GM23338 (cell line): Measurements from ENCODE around the gene MSH3. TPM values are rescaled to one million over a fixed set of nuclear protein-coding genes. Genes with fewer than 3 reads are reported as not detected.

Experiments
- ATAC-seq: fragments of 200-7000 bp; cut with Tn5 transposase; 3 replicates; pipeline ENCODE4 v1.9.1; 2020
- DNase-seq: peaks from one replicate; pipeline ENCODE4 v3.0.0-alpha.2; 2015; ENCODE audit warnings: low spot score
- H2AFZ ChIP-seq: fragments of 200-600 bp; sonication (generic); 2 replicates; pipeline ENCODE4 v1.8.0; 2016; ENCODE audit warnings: antibody characterized with exemption, mild to moderate bottlenecking, moderate library complexity
- H3F3A ChIP-seq: fragments of 200-600 bp; sonication (generic); replicated peaks from 2 replicates; pipeline ENCODE4 v1.8.0; 2017; ENCODE audit warnings: antibody characterized with exemption, mixed run types, low read depth
- H3K27ac ChIP-seq: fragments of 200-600 bp; sonication (generic); 2 replicates; pipeline ENCODE4 v1.6.1; 2016; ENCODE audit warnings: low read depth
- H3K27me3 ChIP-seq: fragments of 200-600 bp; sonication (generic); 2 replicates; pipeline ENCODE4 v1.8.0; 2016; ENCODE audit warnings: mild to moderate bottlenecking, mixed run types, moderate library complexity; ENCODE audit not compliant: insufficient read depth
- H3K36me3 ChIP-seq: fragments of 200-600 bp; sonication (generic); 2 replicates; pipeline ENCODE4 v1.8.0; 2016; ENCODE audit warnings: mild to moderate bottlenecking; ENCODE audit not compliant: insufficient read depth
- H3K4me1 ChIP-seq: fragments of 200-600 bp; sonication (generic); 2 replicates; pipeline ENCODE4 v1.8.0; 2016; ENCODE audit warnings: mild to moderate bottlenecking, moderate library complexity; ENCODE audit not compliant: insufficient read depth
- H3K4me2 ChIP-seq: fragments of 200-600 bp; sonication (generic); 2 replicates; pipeline ENCODE4 v1.7.1; 2017; ENCODE audit warnings: mixed run types
- H3K4me3 ChIP-seq: fragments of 200-600 bp; sonication (generic); 2 replicates; pipeline ENCODE4 v1.6.1; 2016; ENCODE audit warnings: mixed run types
- H3K79me2 ChIP-seq: fragments of 200-600 bp; sonication (generic); replicated peaks from 2 replicates; pipeline ENCODE4 v1.8.0; 2017; ENCODE audit warnings: mild to moderate bottlenecking; ENCODE audit not compliant: insufficient read depth
- H3K9me2 ChIP-seq: fragments of 200-600 bp; sonication (generic); 2 replicates; pipeline ENCODE4 v1.8.0; 2017; ENCODE audit not compliant: insufficient read depth
- H4K20me1 ChIP-seq: fragments of 200-600 bp; sonication (generic); replicated peaks from 2 replicates; pipeline ENCODE4 v1.8.0; 2017; ENCODE audit warnings: mild to moderate bottlenecking; ENCODE audit not compliant: insufficient read depth
- H3K27ac Mint-ChIP-seq: 2 replicates; pipeline ENCODE4 v1.8.0; 2020; ENCODE audit warnings: inconsistent platforms, mild to moderate bottlenecking, moderate library complexity, mixed read lengths
- H3K27me3 Mint-ChIP-seq: 3 replicates; pipeline ENCODE4 v1.8.0; 2022; ENCODE audit warnings: low read depth, mild to moderate bottlenecking, moderate library complexity, mixed read lengths, inconsistent platforms; ENCODE audit not compliant: insufficient read depth, poor library complexity
- H3K36me3 Mint-ChIP-seq: 3 replicates; pipeline ENCODE4 v1.8.0; 2021; ENCODE audit warnings: low read depth, mild to moderate bottlenecking, inconsistent platforms, moderate library complexity, mixed read lengths
- H3K4me1 Mint-ChIP-seq: 3 replicates; pipeline ENCODE4 v1.8.0; 2020; ENCODE audit warnings: mild to moderate bottlenecking, inconsistent platforms, mixed read lengths
- H3K4me3 Mint-ChIP-seq: 3 replicates; pipeline ENCODE4 v1.8.0; 2021; ENCODE audit warnings: moderate library complexity, mild to moderate bottlenecking, inconsistent platforms, mixed read lengths
- H3K9me3 Mint-ChIP-seq: 3 replicates; pipeline ENCODE4 v1.8.0; 2020; ENCODE audit warnings: moderate library complexity, mild to moderate bottlenecking, inconsistent platforms, mixed read lengths
- CREB1 ChIP-seq: fragments of 250-450 bp; sonication (Bioruptor Pico); IDR thresholded peaks from 2 replicates; pipeline ENCODE4 v1.5.0; 2020; ENCODE audit warnings: low read depth, mild to moderate bottlenecking, moderate library complexity
- EZH2 ChIP-seq: fragments of 200-600 bp; sonication (generic); IDR thresholded peaks from one replicate; pipeline ENCODE4 v1.8.0; 2017; ENCODE audit warnings: antibody characterized with exemption, mild to moderate bottlenecking, low read depth; ENCODE audit not compliant: unreplicated experiment
- EZH2phosphoT487 ChIP-seq: fragments of 200-600 bp; sonication (generic); IDR thresholded peaks from one replicate; pipeline ENCODE4 v1.8.1; 2018; ENCODE audit warnings: antibody characterized with exemption; ENCODE audit not compliant: unreplicated experiment
- JUNB ChIP-seq: IDR thresholded peaks from one replicate; pipeline ENCODE4 v1.6.1; 2016; ENCODE audit warnings: antibody characterized with exemption; ENCODE audit not compliant: unreplicated experiment
- NANOG ChIP-seq: IDR thresholded peaks from 2 replicates; pipeline ENCODE4 v1.6.1; 2016; ENCODE audit warnings: antibody characterized with exemption, borderline replicate concordance
- POLR2AphosphoS5 ChIP-seq: IDR thresholded peaks from 2 replicates; pipeline ENCODE4 v1.6.1; 2016; ENCODE audit warnings: antibody characterized with exemption, low read depth
- ZNF114 ChIP-seq: fragments of 250-450 bp; sonication (Bioruptor Pico); IDR thresholded peaks from 2 replicates; pipeline ENCODE4 v1.5.0; 2020; ENCODE audit warnings: mild to moderate bottlenecking, moderate library complexity
- ZNF331 ChIP-seq: fragments of 250-450 bp; sonication (Bioruptor Pico); IDR thresholded peaks from 2 replicates; pipeline ENCODE4 v1.5.0; 2020; ENCODE audit warnings: low read depth, mild to moderate bottlenecking, moderate library complexity
- polyA plus RNA-seq: library from polyadenylated mRNA; unstranded; fragments of >200 nt; fragmentation: Nextera tagmentation; extraction: Ambion mirVana; gene quantifications from 2 replicates; pipeline ENCODE4 v1.2.1, GENCODE V29; 2016
- total RNA-seq: library from RNA; depleted of rRNA; stranded (reverse); fragments of >200 nt; shearing (Covaris generic); gene quantifications from 2 replicates; pipeline ENCODE4 v1.2.3, GENCODE V29; 2014
- TF ChIP-seq, protein P1 (sequence below), 2 experiments: fragments of 200-600 bp in 1 of 2; sonication (generic) in 1 of 2; conservative IDR thresholded peaks; 2 replicates each; pipeline versions ENCODE4 v1.5.1 to v1.6.1; 2016 to 2017; ENCODE audit warnings: antibody characterized with exemption in 2 of 2, low read depth in 2 of 2, mild to moderate bottlenecking in 2 of 2, moderate library complexity in 1 of 2
- TF ChIP-seq, protein P2 (sequence below): fragments of 250-450 bp; sonication (Bioruptor Pico); IDR thresholded peaks from 2 replicates; pipeline ENCODE4 v1.5.0; 2020; ENCODE audit warnings: mild to moderate bottlenecking, moderate library complexity
- TF ChIP-seq, protein P3 (sequence below): IDR thresholded peaks from 2 replicates; pipeline ENCODE4 v1.6.1; 2016; ENCODE audit warnings: antibody characterized with exemption

MSH3 gene
- total and polyA plus RNA-seq, 2 experiments from 2014 or later = 13.3 to 16.6 TPM

DNA sequence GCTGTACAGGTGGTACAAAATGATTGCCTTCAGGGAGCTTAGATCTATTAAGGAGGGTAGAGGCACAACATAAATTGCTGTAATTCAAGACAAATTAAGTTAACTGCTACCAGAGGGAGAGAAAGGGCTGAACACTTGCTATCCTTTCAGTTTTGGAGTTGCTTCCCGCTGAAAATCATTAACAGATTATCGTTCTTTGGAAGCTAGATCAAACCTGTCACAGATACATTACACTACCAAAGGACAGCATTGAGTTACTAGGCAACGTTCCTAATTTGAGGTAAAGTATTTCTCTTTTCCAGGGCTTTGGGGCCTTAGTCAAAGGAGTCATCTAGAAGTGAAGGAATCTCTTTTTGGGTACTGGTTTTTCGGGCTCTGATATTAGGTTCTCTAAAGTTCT, 85.0 kb downstream of the MSH3 start (continued):
- TF ChIP-seq, protein P1, sequence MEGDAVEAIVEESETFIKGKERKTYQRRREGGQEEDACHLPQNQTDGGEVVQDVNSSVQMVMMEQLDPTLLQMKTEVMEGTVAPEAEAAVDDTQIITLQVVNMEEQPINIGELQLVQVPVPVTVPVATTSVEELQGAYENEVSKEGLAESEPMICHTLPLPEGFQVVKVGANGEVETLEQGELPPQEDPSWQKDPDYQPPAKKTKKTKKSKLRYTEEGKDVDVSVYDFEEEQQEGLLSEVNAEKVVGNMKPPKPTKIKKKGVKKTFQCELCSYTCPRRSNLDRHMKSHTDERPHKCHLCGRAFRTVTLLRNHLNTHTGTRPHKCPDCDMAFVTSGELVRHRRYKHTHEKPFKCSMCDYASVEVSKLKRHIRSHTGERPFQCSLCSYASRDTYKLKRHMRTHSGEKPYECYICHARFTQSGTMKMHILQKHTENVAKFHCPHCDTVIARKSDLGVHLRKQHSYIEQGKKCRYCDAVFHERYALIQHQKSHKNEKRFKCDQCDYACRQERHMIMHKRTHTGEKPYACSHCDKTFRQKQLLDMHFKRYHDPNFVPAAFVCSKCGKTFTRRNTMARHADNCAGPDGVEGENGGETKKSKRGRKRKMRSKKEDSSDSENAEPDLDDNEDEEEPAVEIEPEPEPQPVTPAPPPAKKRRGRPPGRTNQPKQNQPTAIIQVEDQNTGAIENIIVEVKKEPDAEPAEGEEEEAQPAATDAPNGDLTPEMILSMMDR (conservative IDR thresholded peaks at IDR 0.05; ENCODE audit: low read depth in 2 of 2) = no peak
- TF ChIP-seq NANOG (no peak), EZH2 (no peak), ZNF114 (CRISPR knock-in tag) (no peak), EZH2phosphoT487 (no peak)
- TF ChIP-seq, protein P2, sequence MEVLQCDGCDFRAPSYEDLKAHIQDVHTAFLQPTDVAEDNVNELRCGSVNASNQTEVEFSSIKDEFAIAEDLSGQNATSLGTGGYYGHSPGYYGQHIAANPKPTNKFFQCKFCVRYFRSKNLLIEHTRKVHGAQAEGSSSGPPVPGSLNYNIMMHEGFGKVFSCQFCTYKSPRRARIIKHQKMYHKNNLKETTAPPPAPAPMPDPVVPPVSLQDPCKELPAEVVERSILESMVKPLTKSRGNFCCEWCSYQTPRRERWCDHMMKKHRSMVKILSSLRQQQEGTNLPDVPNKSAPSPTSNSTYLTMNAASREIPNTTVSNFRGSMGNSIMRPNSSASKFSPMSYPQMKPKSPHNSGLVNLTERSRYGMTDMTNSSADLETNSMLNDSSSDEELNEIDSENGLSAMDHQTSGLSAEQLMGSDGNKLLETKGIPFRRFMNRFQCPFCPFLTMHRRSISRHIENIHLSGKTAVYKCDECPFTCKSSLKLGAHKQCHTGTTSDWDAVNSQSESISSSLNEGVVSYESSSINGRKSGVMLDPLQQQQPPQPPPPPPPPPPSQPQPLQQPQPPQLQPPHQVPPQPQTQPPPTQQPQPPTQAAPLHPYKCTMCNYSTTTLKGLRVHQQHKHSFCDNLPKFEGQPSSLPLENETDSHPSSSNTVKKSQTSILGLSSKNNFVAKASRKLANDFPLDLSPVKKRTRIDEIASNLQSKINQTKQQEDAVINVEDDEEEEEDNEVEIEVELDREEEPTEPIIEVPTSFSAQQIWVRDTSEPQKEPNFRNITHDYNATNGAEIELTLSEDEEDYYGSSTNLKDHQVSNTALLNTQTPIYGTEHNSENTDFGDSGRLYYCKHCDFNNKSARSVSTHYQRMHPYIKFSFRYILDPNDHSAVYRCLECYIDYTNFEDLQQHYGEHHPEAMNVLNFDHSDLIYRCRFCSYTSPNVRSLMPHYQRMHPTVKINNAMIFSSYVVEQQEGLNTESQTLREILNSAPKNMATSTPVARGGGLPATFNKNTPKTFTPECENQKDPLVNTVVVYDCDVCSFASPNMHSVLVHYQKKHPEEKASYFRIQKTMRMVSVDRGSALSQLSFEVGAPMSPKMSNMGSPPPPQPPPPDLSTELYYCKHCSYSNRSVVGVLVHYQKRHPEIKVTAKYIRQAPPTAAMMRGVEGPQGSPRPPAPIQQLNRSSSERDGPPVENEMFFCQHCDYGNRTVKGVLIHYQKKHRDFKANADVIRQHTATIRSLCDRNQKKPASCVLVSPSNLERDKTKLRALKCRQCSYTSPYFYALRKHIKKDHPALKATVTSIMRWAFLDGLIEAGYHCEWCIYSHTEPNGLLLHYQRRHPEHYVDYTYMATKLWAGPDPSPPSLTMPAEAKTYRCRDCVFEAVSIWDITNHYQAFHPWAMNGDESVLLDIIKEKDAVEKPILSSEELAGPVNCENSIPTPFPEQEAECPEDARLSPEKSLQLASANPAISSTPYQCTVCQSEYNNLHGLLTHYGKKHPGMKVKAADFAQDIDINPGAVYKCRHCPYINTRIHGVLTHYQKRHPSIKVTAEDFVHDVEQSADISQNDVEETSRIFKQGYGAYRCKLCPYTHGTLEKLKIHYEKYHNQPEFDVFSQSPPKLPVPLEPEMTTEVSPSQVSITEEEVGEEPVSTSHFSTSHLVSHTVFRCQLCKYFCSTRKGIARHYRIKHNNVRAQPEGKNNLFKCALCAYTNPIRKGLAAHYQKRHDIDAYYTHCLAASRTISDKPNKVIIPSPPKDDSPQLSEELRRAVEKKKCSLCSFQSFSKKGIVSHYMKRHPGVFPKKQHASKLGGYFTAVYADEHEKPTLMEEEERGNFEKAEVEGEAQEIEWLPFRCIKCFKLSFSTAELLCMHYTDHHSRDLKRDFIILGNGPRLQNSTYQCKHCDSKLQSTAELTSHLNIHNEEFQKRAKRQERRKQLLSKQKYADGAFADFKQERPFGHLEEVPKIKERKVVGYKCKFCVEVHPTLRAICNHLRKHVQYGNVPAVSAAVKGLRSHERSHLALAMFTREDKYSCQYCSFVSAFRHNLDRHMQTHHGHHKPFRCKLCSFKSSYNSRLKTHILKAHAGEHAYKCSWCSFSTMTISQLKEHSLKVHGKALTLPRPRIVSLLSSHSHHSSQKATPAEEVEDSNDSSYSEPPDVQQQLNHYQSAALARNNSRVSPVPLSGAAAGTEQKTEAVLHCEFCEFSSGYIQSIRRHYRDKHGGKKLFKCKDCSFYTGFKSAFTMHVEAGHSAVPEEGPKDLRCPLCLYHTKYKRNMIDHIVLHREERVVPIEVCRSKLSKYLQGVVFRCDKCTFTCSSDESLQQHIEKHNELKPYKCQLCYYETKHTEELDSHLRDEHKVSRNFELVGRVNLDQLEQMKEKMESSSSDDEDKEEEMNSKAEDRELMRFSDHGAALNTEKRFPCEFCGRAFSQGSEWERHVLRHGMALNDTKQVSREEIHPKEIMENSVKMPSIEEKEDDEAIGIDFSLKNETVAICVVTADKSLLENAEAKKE = no peak

DNA sequence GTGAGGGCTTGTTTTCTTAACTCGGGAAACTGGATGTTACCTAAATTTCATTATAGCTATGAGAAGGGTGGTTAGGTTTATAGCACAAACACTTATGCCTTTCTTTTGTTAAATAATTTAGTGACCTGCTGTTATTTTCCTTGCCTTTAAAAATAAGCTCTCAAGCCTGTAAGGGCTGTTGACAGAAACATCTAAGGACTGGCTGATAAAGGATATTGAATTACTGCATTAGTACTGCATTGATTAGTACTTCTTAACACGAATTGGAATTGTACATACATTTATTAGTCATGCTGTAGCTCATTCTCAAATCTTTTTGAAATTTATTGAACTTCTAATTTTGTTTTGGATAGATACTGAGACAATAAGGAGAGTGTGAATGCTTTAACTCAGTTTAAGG, 85.4 kb downstream of the MSH3 start:
- Histone ChIP-seq H2AFZ (no peak overlapping the region), H3K27me3 (no peaks in the 10 kb centered on the region), H3K27ac (no peak overlapping the region), H3K36me3 (peaks cover 5% of the 10 kb centered on the region; the same call in 1 of the 2 replicates), H3K9me2 (no peaks in the 10 kb centered on the region), H3K4me1 (peaks cover 5% of the 10 kb centered on the region; the same call in 1 of the 2 replicates), H3K4me3 (no peak overlapping the region), H3K79me2 (no peaks in the 10 kb centered on the region), H3K4me2 (no peak overlapping the region), H4K20me1 (no peaks in the 10 kb centered on the region), H3F3A (no peaks in the 10 kb centered on the region)
- H3K4me3 Mint-ChIP-seq = no peak overlapping the region
- H3K27ac Mint-ChIP-seq = no peak overlapping the region
- H3K9me3 Mint-ChIP-seq = no peaks in the 10 kb centered on the region; the same call in 2 of the 3 replicates
- H3K27me3 Mint-ChIP-seq = no peaks in the 10 kb centered on the region
- DNase-seq (no peak), ATAC-seq (no peak)
- peaks cover 6% of the 10 kb centered on the region for H3K4me1 Mint-ChIP-seq
- H3K36me3 Mint-ChIP-seq = peaks cover 26% of the 10 kb centered on the region; the same call in 2 of the 3 replicates
- no peak for TF ChIP-seq NANOG
- TF ChIP-seq ZNF114 (CRISPR knock-in tag) = no peak
- TF ChIP-seq CREB1 = no peak
- no peak for TF ChIP-seq JUNB
- TF ChIP-seq, protein P3, sequence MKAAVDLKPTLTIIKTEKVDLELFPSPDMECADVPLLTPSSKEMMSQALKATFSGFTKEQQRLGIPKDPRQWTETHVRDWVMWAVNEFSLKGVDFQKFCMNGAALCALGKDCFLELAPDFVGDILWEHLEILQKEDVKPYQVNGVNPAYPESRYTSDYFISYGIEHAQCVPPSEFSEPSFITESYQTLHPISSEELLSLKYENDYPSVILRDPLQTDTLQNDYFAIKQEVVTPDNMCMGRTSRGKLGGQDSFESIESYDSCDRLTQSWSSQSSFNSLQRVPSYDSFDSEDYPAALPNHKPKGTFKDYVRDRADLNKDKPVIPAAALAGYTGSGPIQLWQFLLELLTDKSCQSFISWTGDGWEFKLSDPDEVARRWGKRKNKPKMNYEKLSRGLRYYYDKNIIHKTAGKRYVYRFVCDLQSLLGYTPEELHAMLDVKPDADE = no peak
- TF ChIP-seq POLR2AphosphoS5 = no peak
- TF ChIP-seq EZH2 = no peak
- TF ChIP-seq EZH2phosphoT487 = no peak
- TF ChIP-seq, protein P1 (conservative IDR thresholded peaks at IDR 0.05; ENCODE audit: low read depth in 2 of 2) = no peak
- TF ChIP-seq ZNF331 (CRISPR knock-in tag) = no peak
